ENCODE results near the gene ZEB1. TPM values are rescaled to one million over a fixed set of nuclear protein-coding genes. Genes with fewer than 3 reads are reported as not detected.

The ZEB1 gene
- total RNA-seq, 1 experiment from 2014 or later = 0.39 TPM

- H3K23me2 ChIP-seq (ENCODE audit: insufficient read length, low read depth, low read length, poor library complexity, severe bottlenecking) = no peaks in the 10 kb centered on the region
- H2BK5ac ChIP-seq (ENCODE audit: insufficient read length, low read length) = no peak overlapping the region
- TF ChIP-seq, protein P1, sequence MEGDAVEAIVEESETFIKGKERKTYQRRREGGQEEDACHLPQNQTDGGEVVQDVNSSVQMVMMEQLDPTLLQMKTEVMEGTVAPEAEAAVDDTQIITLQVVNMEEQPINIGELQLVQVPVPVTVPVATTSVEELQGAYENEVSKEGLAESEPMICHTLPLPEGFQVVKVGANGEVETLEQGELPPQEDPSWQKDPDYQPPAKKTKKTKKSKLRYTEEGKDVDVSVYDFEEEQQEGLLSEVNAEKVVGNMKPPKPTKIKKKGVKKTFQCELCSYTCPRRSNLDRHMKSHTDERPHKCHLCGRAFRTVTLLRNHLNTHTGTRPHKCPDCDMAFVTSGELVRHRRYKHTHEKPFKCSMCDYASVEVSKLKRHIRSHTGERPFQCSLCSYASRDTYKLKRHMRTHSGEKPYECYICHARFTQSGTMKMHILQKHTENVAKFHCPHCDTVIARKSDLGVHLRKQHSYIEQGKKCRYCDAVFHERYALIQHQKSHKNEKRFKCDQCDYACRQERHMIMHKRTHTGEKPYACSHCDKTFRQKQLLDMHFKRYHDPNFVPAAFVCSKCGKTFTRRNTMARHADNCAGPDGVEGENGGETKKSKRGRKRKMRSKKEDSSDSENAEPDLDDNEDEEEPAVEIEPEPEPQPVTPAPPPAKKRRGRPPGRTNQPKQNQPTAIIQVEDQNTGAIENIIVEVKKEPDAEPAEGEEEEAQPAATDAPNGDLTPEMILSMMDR (conservative IDR thresholded peaks at IDR 0.05) = no peak
- no peak overlapping the region for H3K4ac ChIP-seq (ENCODE audit: low read depth, low read length)
- no peak overlapping the region for H2BK20ac ChIP-seq (ENCODE audit: low read depth, low read length, poor library complexity, severe bottlenecking)
- H2BK15ac ChIP-seq (ENCODE audit: low read depth, low read length) = no peak overlapping the region
- no peak for DNase-seq
- no peak overlapping the region for H2BK12ac ChIP-seq (ENCODE audit: insufficient read length, low read depth, low read length)
- H3K4me2 ChIP-seq (ENCODE audit: insufficient read depth, insufficient read length, low read length) = no peak overlapping the region
- H2AFZ ChIP-seq (ENCODE audit: low read length) = no peak overlapping the region
- Mint-ChIP-seq H3K27ac (no peak overlapping the region), H3K27me3 (ENCODE audit: low read depth) (no peaks in the 10 kb centered on the region), H3K36me3 (ENCODE audit: insufficient read depth in 1 of 3, low read depth in 3 of 3) (no peaks in the 10 kb centered on the region), H3K9me3 (no peaks in the 10 kb centered on the region), H3K4me1 (peaks cover 8 to 9% of the 10 kb centered on the region in 2 experiments), H3K4me3 (no peak overlapping the region)
- H3K56ac ChIP-seq (ENCODE audit: insufficient read length, low read depth, low read length) = no peak overlapping the region
- H3K79me2 ChIP-seq (ENCODE audit: insufficient read depth, low read length) = no peaks in the 10 kb centered on the region
- no peak overlapping the region for H3K14ac ChIP-seq (ENCODE audit: insufficient read depth, low read length)
- H2BK120ac ChIP-seq (ENCODE audit: low read depth, low read length, poor library complexity, severe bottlenecking) = no peak overlapping the region
- no peak overlapping the region for H3K23ac ChIP-seq (ENCODE audit: insufficient read length, low read depth, low read length)
- no peak overlapping the region for H2AK5ac ChIP-seq (ENCODE audit: insufficient read length, low read length)
- no peak overlapping the region for H4K8ac ChIP-seq (replicated peaks; ENCODE audit: insufficient read length, low read depth, low read length)
- H3K9ac ChIP-seq (ENCODE audit: extremely low read depth, insufficient read length, low read length) = no peak overlapping the region
- no peak overlapping the region for H3K18ac ChIP-seq (ENCODE audit: insufficient read length, low read depth, low read length)
- no CpG with 5 or more reads among the region's 2 CpGs for WGBS (ENCODE audit: extremely low coverage, insufficient read length, low lambda C conversion rate)
- no peak overlapping the region for H4K91ac ChIP-seq (ENCODE audit: insufficient read length, low read depth, low read length)
- no peaks in the 10 kb centered on the region for H3K79me1 ChIP-seq (ENCODE audit: insufficient read depth, low read depth, low read length, poor library complexity, severe bottlenecking)
- peaks cover 3% of the 10 kb centered on the region; the same call in 1 of the 2 replicates for H3K4me1 ChIP-seq (ENCODE audit: insufficient read depth, low read length)
- H3T11ph ChIP-seq (ENCODE audit: low read length) = no peak overlapping the region
- no peak overlapping the region for H4K5ac ChIP-seq (ENCODE audit: insufficient read length, low read depth, low read length)
- H4K20me1 ChIP-seq (ENCODE audit: control insufficient read depth, insufficient read depth, insufficient read length) = no peaks in the 10 kb centered on the region
- no peak overlapping the region for H3K27ac ChIP-seq (ENCODE audit: insufficient read length, low read depth, low read length)
- no peaks in the 10 kb centered on the region for H3K9me3 ChIP-seq (ENCODE audit: control insufficient read depth, low read depth, low read length)
- no peaks in the 10 kb centered on the region for H3K27me3 ChIP-seq (ENCODE audit: insufficient read depth, low read length)
Measured at GRCh38 chr10:31384589-31384949, 65.6 kb downstream of the ZEB1 start.
